Endothelial cell (in vitro differentiated cells): ENCODE measurements around the gene WFDC2. TPM values are rescaled to one million over a fixed set of nuclear protein-coding genes. Genes with fewer than 3 reads are reported as not detected.
A peak's percentile ranks its signal among the peaks of the same experiment; 100 is the strongest.

ENCODE experiments used
- DNase-seq: peaks from one replicate; pipeline ENCODE4 v3.0.0; 2021; ENCODE audit warnings: low spot score
- H3K27ac Mint-ChIP-seq: one replicate; pipeline ENCODE4 v1.8.0; 2021; ENCODE audit warnings: mixed read lengths, inconsistent platforms; ENCODE audit not compliant: unreplicated experiment
- H3K27me3 Mint-ChIP-seq: one replicate; pipeline ENCODE4 v1.8.0; 2021; ENCODE audit warnings: mild to moderate bottlenecking, moderate library complexity, mixed read lengths, inconsistent platforms; ENCODE audit not compliant: unreplicated experiment
- H3K36me3 Mint-ChIP-seq: one replicate; pipeline ENCODE4 v1.8.0; 2021; ENCODE audit warnings: mild to moderate bottlenecking, low read depth, mixed read lengths, inconsistent platforms; ENCODE audit not compliant: unreplicated experiment
- H3K4me1 Mint-ChIP-seq: one replicate; pipeline ENCODE4 v1.8.0; 2021; ENCODE audit warnings: mild to moderate bottlenecking, mixed read lengths, inconsistent platforms; ENCODE audit not compliant: unreplicated experiment
- H3K4me3 Mint-ChIP-seq: one replicate; pipeline ENCODE4 v1.8.0; 2021; ENCODE audit warnings: mild to moderate bottlenecking, mixed read lengths, inconsistent platforms; ENCODE audit not compliant: unreplicated experiment
- H3K9me3 Mint-ChIP-seq: one replicate; pipeline ENCODE4 v1.8.0; 2021; ENCODE audit warnings: mixed read lengths, inconsistent platforms; ENCODE audit not compliant: unreplicated experiment
- total RNA-seq: library from RNA; stranded (reverse); fragmentation: NEBNext Ultra II Directional; extraction: Animal tissue kit (Norgen Biotek cat#: 25700); gene quantifications from one replicate; pipeline ENCODE4 v1.2.1, GENCODE V29; 2021; ENCODE audit not compliant: unreplicated experiment
- TF ChIP-seq, protein P1 (sequence below): fragments of 200-600 bp; sonication (generic); IDR thresholded peaks from one replicate; pipeline ENCODE4 v1.5.0; 2021; ENCODE audit warnings: antibody characterized with exemption; ENCODE audit not compliant: unreplicated experiment

WFDC2 gene
- total RNA-seq, 1 donor from 2014 or later = 4.6 TPM

DNA sequence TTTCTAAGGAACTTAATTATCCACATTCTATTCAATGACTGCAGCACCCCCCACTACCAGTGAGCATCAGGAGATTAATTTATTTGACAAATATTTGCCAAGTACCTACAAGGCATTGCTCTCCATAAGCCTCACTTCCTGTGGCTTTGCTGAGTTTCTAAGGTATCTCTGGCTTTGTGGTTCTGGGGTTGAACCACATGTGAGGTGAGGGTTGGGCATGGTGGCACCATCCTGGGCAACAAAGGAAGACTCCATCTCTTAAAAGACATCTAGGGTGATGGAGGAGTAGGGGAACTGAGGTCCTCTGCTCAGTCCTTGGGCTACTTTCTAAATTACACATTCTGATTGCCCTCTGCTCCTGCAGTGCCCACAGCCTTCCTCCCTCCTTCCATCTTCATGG lies 25.5 kb upstream of the WFDC2 start:
- H3K4me3 Mint-ChIP-seq = no peak overlapping the region
- H3K27me3 Mint-ChIP-seq = peaks cover 9% of the 10 kb centered on the region
- H3K36me3 Mint-ChIP-seq = peaks cover 3% of the 10 kb centered on the region
- no peaks in the 10 kb centered on the region for H3K9me3 Mint-ChIP-seq
- no peak for DNase-seq
- no peaks in the 10 kb centered on the region for H3K4me1 Mint-ChIP-seq
- no peak overlapping the region for H3K27ac Mint-ChIP-seq
- TF ChIP-seq, protein P1, sequence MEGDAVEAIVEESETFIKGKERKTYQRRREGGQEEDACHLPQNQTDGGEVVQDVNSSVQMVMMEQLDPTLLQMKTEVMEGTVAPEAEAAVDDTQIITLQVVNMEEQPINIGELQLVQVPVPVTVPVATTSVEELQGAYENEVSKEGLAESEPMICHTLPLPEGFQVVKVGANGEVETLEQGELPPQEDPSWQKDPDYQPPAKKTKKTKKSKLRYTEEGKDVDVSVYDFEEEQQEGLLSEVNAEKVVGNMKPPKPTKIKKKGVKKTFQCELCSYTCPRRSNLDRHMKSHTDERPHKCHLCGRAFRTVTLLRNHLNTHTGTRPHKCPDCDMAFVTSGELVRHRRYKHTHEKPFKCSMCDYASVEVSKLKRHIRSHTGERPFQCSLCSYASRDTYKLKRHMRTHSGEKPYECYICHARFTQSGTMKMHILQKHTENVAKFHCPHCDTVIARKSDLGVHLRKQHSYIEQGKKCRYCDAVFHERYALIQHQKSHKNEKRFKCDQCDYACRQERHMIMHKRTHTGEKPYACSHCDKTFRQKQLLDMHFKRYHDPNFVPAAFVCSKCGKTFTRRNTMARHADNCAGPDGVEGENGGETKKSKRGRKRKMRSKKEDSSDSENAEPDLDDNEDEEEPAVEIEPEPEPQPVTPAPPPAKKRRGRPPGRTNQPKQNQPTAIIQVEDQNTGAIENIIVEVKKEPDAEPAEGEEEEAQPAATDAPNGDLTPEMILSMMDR = no peak

- no peak overlapping the region for H3K4me3 Mint-ChIP-seq
- no peak overlapping the region for H3K27ac Mint-ChIP-seq
- TF ChIP-seq, protein P1 = peak; percentile 71
- peaks cover 3% of the 10 kb centered on the region for H3K36me3 Mint-ChIP-seq
- H3K9me3 Mint-ChIP-seq = no peaks in the 10 kb centered on the region
- no peaks in the 10 kb centered on the region for H3K4me1 Mint-ChIP-seq
- H3K27me3 Mint-ChIP-seq = peaks cover 9% of the 10 kb centered on the region
- DNase-seq = peak; percentile 65
These were observed 23.6 kb upstream of the WFDC2 start for GRCh38 chr20:45445805-45446562.

DNA sequence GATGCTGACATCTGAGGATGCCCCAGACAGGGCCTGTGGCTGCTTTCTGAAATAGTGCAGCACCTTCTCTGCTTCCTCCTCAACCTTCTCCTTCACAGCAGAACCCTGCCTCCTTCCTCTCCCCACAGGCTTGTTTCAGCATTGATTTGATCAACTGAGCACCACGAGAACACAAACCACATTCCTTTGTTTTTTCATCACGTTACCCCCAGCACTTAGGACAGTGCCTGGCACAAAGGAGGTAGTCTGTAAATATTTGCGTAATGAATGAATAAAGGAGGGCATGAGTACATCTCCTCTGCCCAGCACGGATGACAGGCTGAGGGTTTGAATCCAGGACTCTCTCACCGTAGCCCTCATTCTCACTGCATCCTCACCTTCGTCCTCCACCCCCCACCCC lies 21.3 kb upstream of the WFDC2 start:
- Mint-ChIP-seq H3K27ac (no peak overlapping the region), H3K4me3 (peak overlapping the region; percentile 48), H3K27me3 (peaks cover 9% of the 10 kb centered on the region), H3K36me3 (peaks cover 3% of the 10 kb centered on the region), H3K4me1 (no peaks in the 10 kb centered on the region), H3K9me3 (no peaks in the 10 kb centered on the region)
- TF ChIP-seq, protein P1 = no peak
- DNase-seq = no peak

- Mint-ChIP-seq H3K27ac (no peak overlapping the region), H3K4me3 (no peak overlapping the region), H3K36me3 (peaks cover 3% of the 10 kb centered on the region), H3K27me3 (peaks cover 7% of the 10 kb centered on the region), H3K4me1 (no peaks in the 10 kb centered on the region), H3K9me3 (no peaks in the 10 kb centered on the region)
- DNase-seq = no peak
- TF ChIP-seq, protein P1 = no peak
These were observed 20.0 kb upstream of the WFDC2 start for GRCh38 chr20:45449528-45449927.

GRCh38 chr20:45450097-45450818 lies 19.3 kb upstream of the WFDC2 start:
- Mint-ChIP-seq H3K9me3 (no peaks in the 10 kb centered on the region), H3K36me3 (peaks cover 3% of the 10 kb centered on the region), H3K4me3 (no peak overlapping the region), H3K27ac (no peak overlapping the region), H3K27me3 (peaks cover 4% of the 10 kb centered on the region), H3K4me1 (no peaks in the 10 kb centered on the region)
- DNase-seq = peak; percentile 21
- TF ChIP-seq, protein P1 = peak; percentile 85
